SK-N-SH (cell line): ENCODE data around the gene PAPOLG. TPM values are rescaled to one million over a fixed set of nuclear protein-coding genes. Genes with fewer than 3 reads are reported as not detected.
A peak's percentile ranks its signal among the peaks of the same experiment; 100 is the strongest.
"Not testable (repeated sequence)": the region's sequence is repeated elsewhere in the genome, so short reads cannot be mapped to it uniquely, and the experiment has no call there.

Experiments used
- CTCF ChIA-PET: fragments of 300-600, 350-600 bp; formaldehyde crosslinking; extraction: SDS; loops from one replicate; lab custom pipeline; 2021; lab: Yijun Ruan, JAX
- POLR2A ChIA-PET: fragments of 350-600 bp; sonication (Branson Sonifier 250); formaldehyde crosslinking; extraction: SDS; loops from one replicate; lab custom pipeline; 2020; ENCODE audit warnings: antibody characterized with exemption, inconsistent platforms; lab: Yijun Ruan, JAX
- DNase-seq: peaks from one replicate; pipeline ENCODE4 v3.0.0; 2012
- H2AFZ ChIP-seq: fragments of 200-600 bp; sonication (generic); 2 replicates; pipeline ENCODE4 v1.8.1; 2016; ENCODE audit warnings: antibody characterized with exemption, mild to moderate bottlenecking, low read depth
- H3F3A ChIP-seq: fragments of 200-600 bp; sonication (generic); replicated peaks from 2 replicates; pipeline ENCODE3; 2016; ENCODE audit warnings: antibody characterized with exemption, mild to moderate bottlenecking; ENCODE audit not compliant: insufficient read depth
- H3K27ac ChIP-seq, 2 experiments: fragments of 200-500 bp in 1 of 2; fragments of 200-600 bp in 1 of 2; sonication (Bioruptor generic) in 1 of 2; sonication (generic), shearing (Covaris generic) in 1 of 2; 2 replicates each; pipeline versions ENCODE4 v1.5.1 to v1.6.1; 2014 to 2016; ENCODE audit warnings: low read depth in 2 of 2, inconsistent platforms in 1 of 2, low read length in 1 of 2, mild to moderate bottlenecking in 1 of 2, mixed read lengths in 1 of 2
- H3K27me3 ChIP-seq: fragments of 200-600 bp; sonication (generic), shearing (Covaris generic); 2 replicates; pipeline ENCODE4 v1.6.1; 2016; ENCODE audit warnings: mixed run types; ENCODE audit not compliant: insufficient read depth
- H3K36me3 ChIP-seq, 2 experiments: fragments of 200-500 bp in 1 of 2; fragments of 200-600 bp in 1 of 2; sonication (Bioruptor generic) in 1 of 2; sonication (generic) in 1 of 2; replicated peaks in 1 of 2; 2 replicates each; pipeline versions ENCODE3 to v1.5.1; 2014 to 2016; ENCODE audit warnings: low read length in 1 of 2, mild to moderate bottlenecking in 1 of 2; ENCODE audit not compliant: insufficient read depth in 2 of 2, control insufficient read depth in 1 of 2
- H3K4me1 ChIP-seq, 2 experiments: fragments of 200-500 bp in 1 of 2; fragments of 200-600 bp in 1 of 2; sonication (Bioruptor generic) in 1 of 2; sonication (generic), shearing (Covaris generic) in 1 of 2; 2 replicates each; pipeline versions ENCODE4 v1.5.1 to v1.6.1; 2014 to 2016; ENCODE audit warnings: low read depth in 1 of 2, low read length in 1 of 2, mixed run types in 1 of 2; ENCODE audit not compliant: insufficient read depth in 2 of 2, control insufficient read depth in 1 of 2
- H3K4me2 ChIP-seq: fragments of 200-600 bp; sonication (generic), shearing (Covaris generic); 2 replicates; pipeline ENCODE4 v1.6.1; 2017; ENCODE audit warnings: mixed run types
- H3K4me3 ChIP-seq, 2 experiments: fragments of 200-500 bp in 1 of 2; fragments of 200-600 bp in 1 of 2; sonication (Bioruptor generic) in 1 of 2; sonication (generic), shearing (Covaris generic) in 1 of 2; 2 replicates each; pipeline versions ENCODE4 v1.5.1 to v1.8.1; 2014 to 2016; ENCODE audit warnings: low read depth in 2 of 2, inconsistent platforms in 1 of 2, low read length in 1 of 2, mild to moderate bottlenecking in 1 of 2, mixed read lengths in 1 of 2, moderate library complexity in 1 of 2
- H3K79me2 ChIP-seq: fragments of 200-600 bp; sonication (generic); 2 replicates; pipeline ENCODE4 v1.8.1; 2017; ENCODE audit warnings: mild to moderate bottlenecking; ENCODE audit not compliant: insufficient read depth
- H3K9ac ChIP-seq: fragments of 200-600 bp; sonication (generic); 2 replicates; pipeline ENCODE4 v1.6.1; 2017; ENCODE audit warnings: mixed run types
- H3K9me2 ChIP-seq: fragments of 200-600 bp; sonication (generic); 2 replicates; pipeline ENCODE4 v1.6.1; 2017; ENCODE audit warnings: mixed run types
- H3K9me3 ChIP-seq: fragments of 200-600 bp; sonication (generic); 2 replicates; pipeline ENCODE4 v1.6.1; 2017; ENCODE audit warnings: mixed run types, mild to moderate bottlenecking, moderate library complexity
- H4K20me1 ChIP-seq: fragments of 200-600 bp; sonication (generic); 2 replicates; pipeline ENCODE4 v1.6.1; 2017; ENCODE audit warnings: mild to moderate bottlenecking, mixed run types; ENCODE audit not compliant: insufficient read depth
- FOXJ3 ChIP-seq: sonication (generic); formaldehyde crosslinking; IDR thresholded peaks from 2 replicates; pipeline ENCODE4 v1.5.1; 2020; ENCODE audit warnings: mild to moderate bottlenecking, missing genetic modification reagents
- GATA2 ChIP-seq: sonication (generic); formaldehyde crosslinking; IDR thresholded peaks from 2 replicates; pipeline ENCODE4 v1.5.0; 2020; ENCODE audit warnings: mild to moderate bottlenecking, missing genetic modification reagents
- RAD21 ChIP-seq: IDR thresholded peaks from 2 replicates; pipeline ENCODE4 v1.6.1; 2012; ENCODE audit warnings: mild to moderate bottlenecking, low read length
- SIN3A ChIP-seq: IDR thresholded peaks from 2 replicates; pipeline ENCODE4 v1.6.1; 2012; ENCODE audit warnings: low read depth, mild to moderate bottlenecking, low read length, moderate library complexity, borderline replicate concordance
- TAF1 ChIP-seq: IDR thresholded peaks from 2 replicates; pipeline ENCODE4 v1.6.1; 2012; ENCODE audit warnings: low read depth, mild to moderate bottlenecking, low read length, moderate library complexity, borderline replicate concordance
- YY1 ChIP-seq: IDR thresholded peaks from 2 replicates; pipeline ENCODE4 v1.4.0; 2012; ENCODE audit warnings: low read depth, mild to moderate bottlenecking
- WGBS: methylation state at CpG from one replicate; pipeline ENCODE4 v1.1.6; 2017; ENCODE audit warnings: low lambda C conversion rate; 5-methylcytosine and 5-hydroxymethylcytosine counted together
- polyA plus RNA-seq, 3 experiments: library from polyadenylated mRNA; depleted of rRNA; stranded (reverse); fragments of >200 nt; gene quantifications; 2 replicates each; pipeline ENCODE4 v1.2.3, GENCODE V29; 2012
- TF ChIP-seq, protein P1 (sequence below): fragments of 200-600 bp; sonication (generic); IDR thresholded peaks from 2 replicates; pipeline ENCODE4 v1.6.1; 2017; ENCODE audit warnings: antibody characterized with exemption, mild to moderate bottlenecking, moderate library complexity

PAPOLG gene
- polyA plus RNA-seq, 1 of the 3 experiments (the other 2 are of a cell fraction) = 2.1 TPM

DNA sequence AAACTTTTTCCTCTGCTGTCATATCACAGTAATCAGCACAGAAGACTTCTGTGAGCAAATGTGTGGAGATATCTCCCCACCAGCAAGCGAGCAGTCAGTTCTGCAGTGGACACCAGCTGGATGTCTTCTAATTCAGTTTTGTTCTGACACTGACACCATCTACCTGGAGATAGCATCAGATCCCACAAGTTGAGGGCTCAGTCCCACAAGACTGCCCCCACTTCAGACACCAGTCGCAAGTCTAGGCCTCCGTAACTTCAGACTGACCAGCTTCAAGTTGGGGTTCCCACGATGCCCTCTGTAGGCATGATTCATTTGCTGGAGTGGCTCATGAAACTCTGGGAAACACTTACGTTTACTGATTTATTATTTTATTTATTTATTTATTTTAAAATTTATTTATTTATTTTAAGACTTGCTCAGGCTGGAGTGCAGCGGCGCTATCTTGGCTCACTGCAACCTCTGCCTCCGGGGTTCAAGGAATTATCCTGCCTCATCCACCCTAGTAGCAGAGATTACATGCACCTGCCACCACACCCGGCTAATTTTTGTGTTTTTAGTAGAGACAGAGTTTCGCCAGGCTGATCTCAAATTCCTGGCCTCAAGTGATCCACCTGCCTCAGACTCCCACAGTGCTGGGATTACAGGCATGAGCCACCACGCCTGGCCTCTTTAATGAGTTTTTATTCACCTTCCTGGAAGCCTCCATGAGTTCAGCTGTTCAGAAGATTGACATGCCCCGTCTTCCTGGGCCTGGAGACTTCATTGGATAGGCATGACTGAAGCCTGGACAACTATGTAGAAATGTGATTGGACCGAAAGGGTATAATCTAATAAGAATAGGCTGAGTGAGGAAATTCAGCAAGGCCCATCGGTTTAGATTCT, 55.7 kb downstream of the PAPOLG start (continued):
- TF ChIP-seq SIN3A (no peak), FOXJ3 (no peak), RAD21 (no peak), TAF1 (no peak), YY1 (no peak)

DNA sequence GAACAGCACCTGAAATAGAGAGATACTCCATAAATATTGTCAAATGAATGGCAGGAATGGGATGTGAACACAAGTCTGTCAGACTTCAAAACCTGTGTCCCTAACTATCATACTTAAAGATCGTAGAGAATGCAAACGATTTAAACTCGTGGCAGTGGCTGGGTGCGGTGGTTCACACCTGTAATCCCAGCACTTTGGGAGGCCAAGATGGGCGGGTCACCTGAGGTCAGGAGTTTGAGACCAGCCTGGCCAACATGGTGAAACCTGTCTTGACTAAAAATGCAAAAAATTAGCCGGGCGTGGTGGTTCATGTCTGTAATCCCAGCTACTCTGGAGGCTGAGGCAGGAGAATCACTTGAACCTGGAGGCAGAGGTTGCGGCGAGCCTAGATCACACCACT, 61.1 kb downstream of the PAPOLG start:
- H3K27ac ChIP-seq, H2AFZ ChIP-seq, H3K9ac ChIP-seq, H3K4me1 ChIP-seq, H3K9me2 ChIP-seq, H3K79me2 ChIP-seq, POLR2A ChIA-PET, H3K36me3 ChIP-seq, H3F3A ChIP-seq, H3K4me2 ChIP-seq, H4K20me1 ChIP-seq, H3K4me3 ChIP-seq, DNase-seq, H3K9me3 ChIP-seq: not testable (repeated sequence)
- peaks cover 15% of the 10 kb centered on the region; the same call in 1 of the 2 replicates for H3K27me3 ChIP-seq
- CTCF ChIA-PET = interaction anchor here (0.9 to 2.6 kb wide), 2 partner anchors 17 to 181 kb away, joined by 3 to 7 read pairs; no protein-coding TSS in a partner anchor
- WGBS = 73% methylated on average over 9 of the region's 9 CpGs

GRCh38 chr2:60818272-60818671, 62.2 kb downstream of the PAPOLG start:
- no peaks in the 10 kb centered on the region for H3F3A ChIP-seq
- H3K4me2 ChIP-seq = no peak overlapping the region
- WGBS = 56% methylated on average over 4 of the region's 4 CpGs
- H3K4me3 ChIP-seq = no peak overlapping the region
- H3K9ac ChIP-seq = no peak overlapping the region
- TF ChIP-seq, protein P1, sequence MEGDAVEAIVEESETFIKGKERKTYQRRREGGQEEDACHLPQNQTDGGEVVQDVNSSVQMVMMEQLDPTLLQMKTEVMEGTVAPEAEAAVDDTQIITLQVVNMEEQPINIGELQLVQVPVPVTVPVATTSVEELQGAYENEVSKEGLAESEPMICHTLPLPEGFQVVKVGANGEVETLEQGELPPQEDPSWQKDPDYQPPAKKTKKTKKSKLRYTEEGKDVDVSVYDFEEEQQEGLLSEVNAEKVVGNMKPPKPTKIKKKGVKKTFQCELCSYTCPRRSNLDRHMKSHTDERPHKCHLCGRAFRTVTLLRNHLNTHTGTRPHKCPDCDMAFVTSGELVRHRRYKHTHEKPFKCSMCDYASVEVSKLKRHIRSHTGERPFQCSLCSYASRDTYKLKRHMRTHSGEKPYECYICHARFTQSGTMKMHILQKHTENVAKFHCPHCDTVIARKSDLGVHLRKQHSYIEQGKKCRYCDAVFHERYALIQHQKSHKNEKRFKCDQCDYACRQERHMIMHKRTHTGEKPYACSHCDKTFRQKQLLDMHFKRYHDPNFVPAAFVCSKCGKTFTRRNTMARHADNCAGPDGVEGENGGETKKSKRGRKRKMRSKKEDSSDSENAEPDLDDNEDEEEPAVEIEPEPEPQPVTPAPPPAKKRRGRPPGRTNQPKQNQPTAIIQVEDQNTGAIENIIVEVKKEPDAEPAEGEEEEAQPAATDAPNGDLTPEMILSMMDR = peak; percentile 31; the same call in 1 of the 2 replicates
- TF ChIP-seq GATA2 (CRISPR knock-in tag) = no peak
- H3K4me1 ChIP-seq = peaks cover 0 to 2% of the 10 kb centered on the region in 2 experiments; a peak in 1 of 4 replicates
- POLR2A ChIA-PET = no interaction called here
- H3K79me2 ChIP-seq = no peaks in the 10 kb centered on the region
- CTCF ChIA-PET = interaction anchor here (0.9 to 2.6 kb wide), 2 partner anchors 19 to 180 kb away, joined by 3 to 7 read pairs; no protein-coding TSS in a partner anchor
- no peaks in the 10 kb centered on the region for H4K20me1 ChIP-seq
- H3K36me3 ChIP-seq = no peaks in the 10 kb centered on the region
- H3K9me2 ChIP-seq = no peaks in the 10 kb centered on the region
- H2AFZ ChIP-seq = no peak overlapping the region
- H3K27ac ChIP-seq = no peak overlapping the region
- H3K27me3 ChIP-seq = peaks cover 7% of the 10 kb centered on the region; the same call in 1 of the 2 replicates
- H3K9me3 ChIP-seq = no peaks in the 10 kb centered on the region
- no peak for DNase-seq
